BJ (cell line): ENCODE results near the gene SLC26A8. TPM values are rescaled to one million over a fixed set of nuclear protein-coding genes. Genes with fewer than 3 reads are reported as not detected.

Experiments used
- CTCF ChIA-PET: fragments of 350-600 bp; formaldehyde crosslinking; extraction: SDS; loops from one replicate; lab custom pipeline; 2021; ENCODE audit warnings: antibody characterized with exemption, inconsistent platforms; lab: Yijun Ruan, JAX
- POLR2A ChIA-PET: fragments of 300-600 bp; sonication (Branson Sonifier 250); formaldehyde crosslinking; extraction: SDS; loops from one replicate; lab custom pipeline; 2021; ENCODE audit warnings: antibody characterized with exemption; lab: Charles Lee
- DNase-seq: peaks from one replicate; pipeline ENCODE4 v3.0.0-alpha.2; 2011; ENCODE audit warnings: low read depth
- H3K27me3 ChIP-seq: 2 replicates; pipeline ENCODE4 v1.6.0; 2011; ENCODE audit warnings: low read length; ENCODE audit not compliant: control insufficient read depth, insufficient read depth
- H3K36me3 ChIP-seq: 2 replicates; pipeline ENCODE4 v1.5.1; 2011; ENCODE audit warnings: low read length; ENCODE audit not compliant: control insufficient read depth, insufficient read depth
- H3K4me3 ChIP-seq: 2 replicates; pipeline ENCODE4 v1.5.1; 2011; ENCODE audit warnings: low read depth, mild to moderate bottlenecking, control low read depth, low read length
- CTCF ChIP-seq: IDR thresholded peaks from 2 replicates; pipeline ENCODE4 v1.5.1; 2011; ENCODE audit warnings: low read depth, mild to moderate bottlenecking, control low read depth, inconsistent platforms, low read length, moderate library complexity; ENCODE audit not compliant: insufficient read depth
- polyA plus RNA-seq: library from polyadenylated mRNA; depleted of rRNA; stranded (reverse); fragments of >200 nt; gene quantifications from 2 replicates; pipeline ENCODE4 v1.2.3, GENCODE V29; 2011

SLC26A8 gene
- polyA plus RNA-seq, 1 experiment, result not detected

- no peak for TF ChIP-seq CTCF
- Histone ChIP-seq H3K27me3 (no peaks in the 10 kb centered on the region), H3K36me3 (no peaks in the 10 kb centered on the region), H3K4me3 (no peak overlapping the region)
- DNase-seq, result no peak
- CTCF ChIA-PET, result interaction anchor here (0.9 kb wide), 1 partner anchor 28 kb away, joined by 6 read pairs; no protein-coding TSS in a partner anchor
- POLR2A ChIA-PET, result no interaction called here
Observed at GRCh38 chr6:36066817-36067216, 42.4 kb upstream of the SLC26A8 start.

- CTCF ChIA-PET, result interaction anchor here (0.6 kb wide), 1 partner anchor 94 kb away, joined by 3 read pairs; no protein-coding TSS in a partner anchor
- no peak for TF ChIP-seq CTCF
- Histone ChIP-seq H3K36me3 (no peaks in the 10 kb centered on the region), H3K27me3 (no peaks in the 10 kb centered on the region), H3K4me3 (no peak overlapping the region)
- no peak for DNase-seq
- POLR2A ChIA-PET, result no interaction called here
Observed at GRCh38 chr6:36065916-36066315, 41.5 kb upstream of the SLC26A8 start.

DNA sequence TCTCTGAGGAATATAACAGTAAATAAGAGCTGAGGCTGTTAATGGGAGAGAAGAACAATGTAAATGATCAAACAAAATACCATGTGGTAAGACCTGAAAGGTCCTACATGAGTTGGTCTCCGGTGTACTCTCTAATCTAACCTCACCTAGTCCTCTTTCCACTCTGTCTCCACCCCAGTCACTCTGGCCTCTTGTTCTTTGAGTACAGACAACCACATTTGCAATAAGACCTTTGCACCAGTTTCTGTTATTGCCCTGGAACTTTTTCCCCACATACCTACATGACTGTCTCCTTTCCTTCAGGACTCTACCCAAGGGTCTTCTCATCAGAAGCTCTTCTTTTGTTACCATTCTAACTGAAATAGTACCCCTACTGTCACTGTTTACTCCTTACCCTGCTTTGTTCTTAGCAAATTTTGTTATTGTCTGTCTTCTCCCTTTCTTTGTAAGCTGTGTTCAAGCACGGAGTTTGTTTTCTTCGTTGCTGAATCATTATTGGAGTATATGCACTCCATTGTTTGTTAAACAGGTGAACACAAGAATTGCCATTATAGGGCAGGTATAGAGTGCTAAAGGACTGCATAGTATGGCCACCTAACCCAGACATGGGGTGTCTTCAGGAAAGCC is 40.4 kb upstream of the SLC26A8 start:
- no peak for DNase-seq
- Histone ChIP-seq H3K27me3 (no peaks in the 10 kb centered on the region), H3K36me3 (peaks cover 1% of the 10 kb centered on the region; the same call in 1 of the 2 replicates), H3K4me3 (no peak overlapping the region)
- ChIA-PET CTCF (no interaction called here), POLR2A (interaction anchor here (0.6 kb wide), 1 partner anchor 324 kb away, joined by 4 read pairs; no protein-coding TSS in a partner anchor)
- TF ChIP-seq CTCF, result no peak

GRCh38 chr6:36063318-36064060 is 39.0 kb upstream of the SLC26A8 start:
- DNase-seq, result no peak
- Histone ChIP-seq H3K36me3 (peaks cover 3% of the 10 kb centered on the region; the same call in 1 of the 2 replicates), H3K27me3 (no peaks in the 10 kb centered on the region), H3K4me3 (no peak overlapping the region)
- CTCF ChIA-PET, result no interaction called here
- POLR2A ChIA-PET, result no interaction called here
- TF ChIP-seq CTCF, result no peak

GRCh38 chr6:36062247-36062646 is 37.8 kb upstream of the SLC26A8 start:
- Histone ChIP-seq H3K4me3 (no peak overlapping the region), H3K36me3 (peaks cover 3% of the 10 kb centered on the region; the same call in 1 of the 2 replicates), H3K27me3 (no peaks in the 10 kb centered on the region)
- ChIA-PET CTCF (interaction anchor here (1.6 kb wide), 1 partner anchor 11 kb away, joined by 4 read pairs; no protein-coding TSS in a partner anchor), POLR2A (no interaction called here)
- no peak for DNase-seq
- no peak for TF ChIP-seq CTCF
